K562 (cell line): ENCODE data around the gene EHBP1L1. TPM values are rescaled to one million over a fixed set of nuclear protein-coding genes. Genes with fewer than 3 reads are reported as not detected.

Experiments used
- ARNT ChIP-seq, 2 experiments: fragments of 450-650 bp; IDR thresholded peaks; 2 replicates each; pipeline ENCODE4 v1.6.1; 2016; ENCODE audit warnings: mild to moderate bottlenecking in 1 of 2
- C11orf30 ChIP-seq: fragments of 450-650 bp; IDR thresholded peaks from 2 replicates; pipeline ENCODE4 v1.6.1; 2016; ENCODE audit warnings: low read depth, mild to moderate bottlenecking
- CBX2 ChIP-seq: fragments of 200-600 bp; sonication (generic); IDR thresholded peaks from one replicate; pipeline ENCODE4 v1.6.1; 2012; ENCODE audit warnings: mild to moderate bottlenecking, low read length, inconsistent platforms; ENCODE audit not compliant: insufficient read depth, poor library complexity, severe bottlenecking
- DEAF1 ChIP-seq: fragments of 450-650 bp; formaldehyde crosslinking; IDR thresholded peaks from 2 replicates; pipeline ENCODE4 v1.4.0; 2020; ENCODE audit warnings: mild to moderate bottlenecking, moderate library complexity
- ETV5 ChIP-seq: sonication (generic); formaldehyde crosslinking; IDR thresholded peaks from 2 replicates; pipeline ENCODE4 v1.4.0; 2020; ENCODE audit warnings: low read depth, mild to moderate bottlenecking, missing genetic modification reagents
- FOXA1 ChIP-seq: fragments of 450-650 bp; IDR thresholded peaks from 2 replicates; pipeline ENCODE4 v1.6.1; 2016; ENCODE audit warnings: mild to moderate bottlenecking, borderline replicate concordance
- JUND ChIP-seq, 2 experiments: IDR thresholded peaks; 2 replicates in 1 of 2; 3 replicates in 1 of 2; pipeline ENCODE4 v1.6.1; 2011; ENCODE audit warnings: borderline replicate concordance in 2 of 2, low read depth in 2 of 2, low read length in 2 of 2, improper control_type of control experiment in 1 of 2, missing biosample characterization in 1 of 2, missing genetic modification characterization in 1 of 2, missing genetic modification reagents in 1 of 2
- MBD1 ChIP-seq: fragments of 250-450 bp; sonication (Bioruptor Pico); IDR thresholded peaks from 2 replicates; pipeline ENCODE4 v1.8.0; 2022; ENCODE audit warnings: inconsistent platforms
- MTA1 ChIP-seq: fragments of 450-650 bp; IDR thresholded peaks from 2 replicates; pipeline ENCODE4 v1.6.1; 2017; ENCODE audit warnings: borderline replicate concordance
- PHF20 ChIP-seq: fragments of 450-650 bp; IDR thresholded peaks from 2 replicates; pipeline ENCODE4 v1.6.1; 2018; ENCODE audit not compliant: partially characterized antibody
- SIX5 ChIP-seq, 2 experiments: IDR thresholded peaks; 2 replicates each; pipeline ENCODE4 v1.6.1; 2011; ENCODE audit warnings: low read length in 2 of 2, borderline replicate concordance in 1 of 2, low read depth in 1 of 2, mild to moderate bottlenecking in 1 of 2, moderate library complexity in 1 of 2; ENCODE audit not compliant: insufficient read depth in 1 of 2
- SMAD3 ChIP-seq: fragments of 450-650 bp; formaldehyde crosslinking; conservative IDR thresholded peaks from 2 replicates; pipeline ENCODE4 v1.4.0; 2020; ENCODE audit warnings: mild to moderate bottlenecking
- ZBED1 ChIP-seq: IDR thresholded peaks from 2 replicates; pipeline ENCODE4 v1.6.1; 2014
- ZC3H8 ChIP-seq: fragments of 450-650 bp; IDR thresholded peaks from 2 replicates; pipeline ENCODE4 v1.6.1; 2017
- ZFX ChIP-seq: sonication (generic); formaldehyde crosslinking; IDR thresholded peaks from 2 replicates; pipeline ENCODE4 v1.8.0; 2022; ENCODE audit warnings: mild to moderate bottlenecking, missing genetic modification reagents, moderate library complexity
- ZNF175 ChIP-seq: fragments of 200-800 bp; sonication (Bioruptor generic); IDR thresholded peaks from 2 replicates; pipeline ENCODE4 v1.6.1; 2016; ENCODE audit warnings: low read depth, mild to moderate bottlenecking, missing genetic modification characterization, missing compliant biosample characterization
- ZNF232 ChIP-seq: sonication (generic); formaldehyde crosslinking; IDR thresholded peaks from 2 replicates; pipeline ENCODE4 v1.8.0; 2022; ENCODE audit warnings: mild to moderate bottlenecking, missing genetic modification reagents
- ZNF408 ChIP-seq: fragments of 250-450 bp; sonication (Bioruptor Pico); IDR thresholded peaks from 2 replicates; pipeline ENCODE4 v1.4.0; 2020; ENCODE audit warnings: low read depth, mild to moderate bottlenecking, moderate library complexity
- ZNF75A ChIP-seq: fragments of 450-650 bp; formaldehyde crosslinking; IDR thresholded peaks from 2 replicates; pipeline ENCODE4 v1.4.0; 2020; ENCODE audit warnings: mild to moderate bottlenecking
- polyA plus RNA-seq, 8 experiments: library from polyadenylated mRNA; depleted of rRNA in 4 of 8; stranded (reverse) in 5 of 8; unstranded in 3 of 8; fragments of >200 nt; fragmentation: Nextera tagmentation in 2 of 8; fragmentation: Illumina TruSeq in 1 of 8; extraction: Ambion mirVana in 2 of 8; extraction: Trizol in 1 of 8; gene quantifications; 2 replicates each; pipeline versions ENCODE4 v1.2.1 to v1.2.3, GENCODE V29; 2011 to 2014; ENCODE audit warnings: inconsistent platforms in 1 of 8, missing spikeins in 1 of 8
- total RNA-seq, 7 experiments: library from RNA; depleted of rRNA in 6 of 7; stranded (reverse); fragments of >200 nt in 6 of 7; fragmentation: Illumina TruSeq in 2 of 7; extraction: Trizol in 2 of 7; gene quantifications; 2 replicates each; pipeline versions ENCODE4 v1.2.1 to v1.2.3, GENCODE V29; 2011 to 2021; ENCODE audit warnings: low replicate concordance in 1 of 7
- TF ChIP-seq, protein P1 (sequence below): fragments of 450-650 bp; formaldehyde crosslinking; IDR thresholded peaks from 2 replicates; pipeline ENCODE4 v1.4.0; 2020; ENCODE audit warnings: mild to moderate bottlenecking, mixed read lengths
- TF ChIP-seq, protein P2 (sequence below): sonication (generic); formaldehyde crosslinking; IDR thresholded peaks from 2 replicates; pipeline ENCODE4 v1.4.0; 2020; ENCODE audit warnings: mild to moderate bottlenecking, missing genetic modification reagents

EHBP1L1 gene
- total and polyA plus RNA-seq, 9 of the 15 experiments (the other 6 are each of a cell fraction or from before 2014, with no cell fraction given) = 0.03 to 87.1 (median 26.3) TPM

DNA sequence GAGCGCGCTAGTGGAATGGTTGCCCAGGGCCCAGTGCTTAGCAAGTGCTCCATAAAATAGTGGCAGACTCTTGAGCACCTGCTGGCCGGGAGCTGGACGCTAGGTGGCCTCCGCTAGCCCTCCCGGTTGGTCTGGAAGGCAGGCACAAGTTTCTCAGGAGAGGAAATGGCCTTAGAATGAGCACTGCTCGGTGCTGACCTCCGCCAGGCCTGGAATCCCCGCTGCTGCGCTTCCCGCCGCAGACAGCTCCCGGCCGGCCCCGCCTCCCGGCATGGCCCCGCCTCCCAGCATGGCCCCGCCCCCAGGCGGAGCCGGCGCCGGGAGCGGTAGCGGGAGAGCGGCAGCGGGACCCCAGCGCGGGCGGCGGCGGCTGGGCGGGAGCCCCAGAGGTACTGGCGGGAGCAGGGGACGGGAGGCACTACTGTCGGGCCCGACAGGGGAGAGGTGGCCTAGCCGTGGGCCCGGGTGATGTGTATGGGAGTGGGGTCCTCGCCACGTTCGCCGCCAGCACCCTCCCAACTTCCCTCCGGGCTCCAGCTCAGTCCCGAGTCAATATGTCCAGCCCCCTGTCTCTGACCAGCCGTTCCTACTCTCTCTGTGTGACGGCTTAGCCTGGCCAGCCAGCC, 62.1 kb downstream of the EHBP1L1 start, which contains the start of gene SIPA1 (continued):
- TF ChIP-seq DEAF1 = 0 out of 2 replicates have a peak, but pooled peaks have one; percentile 18
- no peak for TF ChIP-seq ZNF408 (CRISPR knock-in tag)
- TF ChIP-seq, protein P1, sequence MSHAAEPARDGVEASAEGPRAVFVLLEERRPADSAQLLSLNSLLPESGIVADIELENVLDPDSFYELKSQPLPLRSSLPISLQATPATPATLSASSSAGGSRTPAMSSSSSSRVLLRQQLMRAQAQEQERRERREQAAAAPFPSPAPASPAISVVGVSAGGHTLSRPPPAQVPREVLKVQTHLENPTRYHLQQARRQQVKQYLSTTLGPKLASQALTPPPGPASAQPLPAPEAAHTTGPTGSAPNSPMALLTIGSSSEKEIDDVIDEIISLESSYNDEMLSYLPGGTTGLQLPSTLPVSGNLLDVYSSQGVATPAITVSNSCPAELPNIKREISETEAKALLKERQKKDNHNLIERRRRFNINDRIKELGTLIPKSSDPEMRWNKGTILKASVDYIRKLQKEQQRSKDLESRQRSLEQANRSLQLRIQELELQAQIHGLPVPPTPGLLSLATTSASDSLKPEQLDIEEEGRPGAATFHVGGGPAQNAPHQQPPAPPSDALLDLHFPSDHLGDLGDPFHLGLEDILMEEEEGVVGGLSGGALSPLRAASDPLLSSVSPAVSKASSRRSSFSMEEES (CRISPR knock-in tag) = no peak; the same call in 1 of the 2 replicates
- TF ChIP-seq SMAD3 (CRISPR knock-in tag) = 0 out of 2 replicates have a peak, but pooled peaks have one; percentile 34
- TF ChIP-seq FOXA1 = no peak
- no peak for TF ChIP-seq CBX2
- TF ChIP-seq C11orf30 = no peak
- TF ChIP-seq ZNF75A (CRISPR knock-in tag) = no peak
- peak; percentile 16; the same call in 1 of the 2 replicates for TF ChIP-seq ETV5 (CRISPR knock-in tag)
- TF ChIP-seq ZBED1 = no peak; the same call in 1 of the 2 replicates
- no peak for TF ChIP-seq ZNF175
- TF ChIP-seq ARNT (IDR thresholded peaks at IDR 0.05) = no peak
- TF ChIP-seq MTA1 = no peak
- TF ChIP-seq ZFX (CRISPR knock-in tag) = peak; percentile 60; the same call in 1 of the 2 replicates
- TF ChIP-seq JUND (IDR thresholded peaks at IDR 0.05; ENCODE audit: borderline replicate concordance, low read depth, low read length) = peak; percentile 39
- TF ChIP-seq JUND (tag; IDR thresholded peaks at IDR 0.05; ENCODE audit: borderline replicate concordance, low read depth, low read length) = no peak
- TF ChIP-seq PHF20 = no peak
- TF ChIP-seq SIX5 (IDR thresholded peaks at IDR 0.05; ENCODE audit: borderline replicate concordance in 1 of 2, insufficient read depth in 1 of 2, low read depth in 1 of 2, low read length in 2 of 2) = no peak
- no peak for TF ChIP-seq ZC3H8
- TF ChIP-seq, protein P2, sequence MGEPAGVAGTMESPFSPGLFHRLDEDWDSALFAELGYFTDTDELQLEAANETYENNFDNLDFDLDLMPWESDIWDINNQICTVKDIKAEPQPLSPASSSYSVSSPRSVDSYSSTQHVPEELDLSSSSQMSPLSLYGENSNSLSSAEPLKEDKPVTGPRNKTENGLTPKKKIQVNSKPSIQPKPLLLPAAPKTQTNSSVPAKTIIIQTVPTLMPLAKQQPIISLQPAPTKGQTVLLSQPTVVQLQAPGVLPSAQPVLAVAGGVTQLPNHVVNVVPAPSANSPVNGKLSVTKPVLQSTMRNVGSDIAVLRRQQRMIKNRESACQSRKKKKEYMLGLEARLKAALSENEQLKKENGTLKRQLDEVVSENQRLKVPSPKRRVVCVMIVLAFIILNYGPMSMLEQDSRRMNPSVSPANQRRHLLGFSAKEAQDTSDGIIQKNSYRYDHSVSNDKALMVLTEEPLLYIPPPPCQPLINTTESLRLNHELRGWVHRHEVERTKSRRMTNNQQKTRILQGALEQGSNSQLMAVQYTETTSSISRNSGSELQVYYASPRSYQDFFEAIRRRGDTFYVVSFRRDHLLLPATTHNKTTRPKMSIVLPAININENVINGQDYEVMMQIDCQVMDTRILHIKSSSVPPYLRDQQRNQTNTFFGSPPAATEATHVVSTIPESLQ (CRISPR knock-in tag) = peak; percentile 81; the same call in 1 of the 2 replicates
- no peak for TF ChIP-seq ZNF232 (CRISPR knock-in tag)
- no peak for TF ChIP-seq MBD1 (CRISPR knock-in tag)
